HUES6 (cell line): Measurements from ENCODE around the gene IL16.

Experiments
- H3K27ac ChIP-seq: 2 replicates; pipeline ENCODE4 v1.7.0; 2013; ENCODE audit warnings: low read depth, mild to moderate bottlenecking, low read length, inconsistent platforms
- H3K27me3 ChIP-seq: 2 replicates; pipeline ENCODE4 v1.6.1; 2013; ENCODE audit warnings: low read length; ENCODE audit not compliant: control insufficient read depth, insufficient read depth
- H3K36me3 ChIP-seq: 2 replicates; pipeline ENCODE4 v1.6.1; 2013; ENCODE audit warnings: low read length; ENCODE audit not compliant: control insufficient read depth, insufficient read depth
- H3K4me1 ChIP-seq: 2 replicates; pipeline ENCODE4 v1.6.1; 2013; ENCODE audit warnings: low read length; ENCODE audit not compliant: control insufficient read depth, insufficient read depth
- H3K4me3 ChIP-seq: 2 replicates; pipeline ENCODE4 v1.5.1; 2013; ENCODE audit warnings: low read depth, low read length
- H3K9ac ChIP-seq: one replicate; pipeline ENCODE4 v1.6.1; 2013; ENCODE audit warnings: mild to moderate bottlenecking, low read length
- H3K9me3 ChIP-seq: 2 replicates; pipeline ENCODE4 v1.6.1; 2013; ENCODE audit warnings: low read depth, low read length; ENCODE audit not compliant: control insufficient read depth, insufficient read depth

The IL16 gene

GRCh38 chr15:81363276-81363675, 166.6 kb downstream of the IL16 start:
- no peaks in the 10 kb centered on the region for H3K36me3 ChIP-seq
- no peak overlapping the region for H3K9ac ChIP-seq
- H3K9me3 ChIP-seq = no peaks in the 10 kb centered on the region
- H3K4me3 ChIP-seq = no peak overlapping the region
- H3K4me1 ChIP-seq = no peaks in the 10 kb centered on the region
- no peak overlapping the region for H3K27ac ChIP-seq
- no peaks in the 10 kb centered on the region for H3K27me3 ChIP-seq
